ENCODE measurements around the gene ADD2. TPM values are rescaled to one million over a fixed set of nuclear protein-coding genes. Genes with fewer than 3 reads are reported as not detected.
A peak's percentile ranks its signal among the peaks of the same experiment; 100 is the strongest.

ADD2 gene
- total RNA-seq, 1 experiment from 2014 or later, result 13.3 TPM

GRCh38 chr2:70717431-70718038 is 50.5 kb downstream of the ADD2 start:
- H3K9me3 ChIP-seq, result no peaks in the 10 kb centered on the region
- DNase-seq, result no peak
- no peak overlapping the region for H3K4me3 ChIP-seq
- no peaks in the 10 kb centered on the region for H3K27me3 ChIP-seq
- H3K36me3 ChIP-seq, result no peaks in the 10 kb centered on the region

- H3K27me3 ChIP-seq, result no peaks in the 10 kb centered on the region
- no peak for DNase-seq
These were observed 51.0 kb downstream of the ADD2 start for GRCh38 chr2:70716951-70717350.

GRCh38 chr2:70716131-70716743 is 51.8 kb downstream of the ADD2 start:
- Histone ChIP-seq H3K4me3 (no peak overlapping the region), H3K36me3 (no peaks in the 10 kb centered on the region), H3K9me3 (no peaks in the 10 kb centered on the region), H3K27me3 (no peaks in the 10 kb centered on the region)
- DNase-seq, result no peak

More at GRCh38 chr2:70716951-70717350, 51.0 kb downstream of the ADD2 start:
- Histone ChIP-seq H3K36me3 (no peaks in the 10 kb centered on the region), H3K4me3 (no peak overlapping the region), H3K9me3 (no peaks in the 10 kb centered on the region)

- no peaks in the 10 kb centered on the region for H3K36me3 ChIP-seq
- no peaks in the 10 kb centered on the region for H3K9me3 ChIP-seq
- no peak for DNase-seq
- H3K4me3 ChIP-seq, result no peak overlapping the region
- H3K27me3 ChIP-seq, result no peaks in the 10 kb centered on the region
These were observed 52.7 kb downstream of the ADD2 start for GRCh38 chr2:70715071-70715985.

- DNase-seq, result no peak
- H3K9me3 ChIP-seq, result no peaks in the 10 kb centered on the region
These were observed 53.7 kb downstream of the ADD2 start for GRCh38 chr2:70714141-70714905.

GRCh38 chr2:70712916-70713315 is 55.1 kb downstream of the ADD2 start:
- H3K27me3 ChIP-seq, result no peaks in the 10 kb centered on the region
- no peaks in the 10 kb centered on the region for H3K36me3 ChIP-seq
- no peak for DNase-seq
- no peaks in the 10 kb centered on the region for H3K9me3 ChIP-seq
- no peak overlapping the region for H3K4me3 ChIP-seq

More at GRCh38 chr2:70714141-70714905, 53.7 kb downstream of the ADD2 start:
- H3K4me3 ChIP-seq, result no peak overlapping the region
- H3K36me3 ChIP-seq, result no peaks in the 10 kb centered on the region
- no peaks in the 10 kb centered on the region for H3K27me3 ChIP-seq

- Histone ChIP-seq H3K4me3 (no peak overlapping the region), H3K36me3 (no peaks in the 10 kb centered on the region), H3K9me3 (no peaks in the 10 kb centered on the region), H3K27me3 (no peaks in the 10 kb centered on the region)
- no peak for DNase-seq
These were observed 56.8 kb downstream of the ADD2 start for GRCh38 chr2:70711191-70711590.

- Histone ChIP-seq H3K9me3 (no peaks in the 10 kb centered on the region), H3K4me3 (no peak overlapping the region), H3K36me3 (no peaks in the 10 kb centered on the region), H3K27me3 (no peaks in the 10 kb centered on the region)
- peak; percentile 40 for DNase-seq
These were observed 57.8 kb downstream of the ADD2 start for GRCh38 chr2:70710038-70710690.

- Histone ChIP-seq H3K9me3 (no peaks in the 10 kb centered on the region), H3K27me3 (no peaks in the 10 kb centered on the region), H3K4me3 (no peak overlapping the region), H3K36me3 (no peaks in the 10 kb centered on the region)
- peak; percentile 21 for DNase-seq
These were observed 58.5 kb downstream of the ADD2 start for GRCh38 chr2:70709275-70710037.

GRCh38 chr2:70708376-70709199 is 59.4 kb downstream of the ADD2 start:
- Histone ChIP-seq H3K36me3 (no peaks in the 10 kb centered on the region), H3K4me3 (no peak overlapping the region), H3K27me3 (no peaks in the 10 kb centered on the region), H3K9me3 (no peaks in the 10 kb centered on the region)
- peak; percentile 52 for DNase-seq

- DNase-seq, result no peak
- no peaks in the 10 kb centered on the region for H3K36me3 ChIP-seq
- no peaks in the 10 kb centered on the region for H3K9me3 ChIP-seq
- H3K27me3 ChIP-seq, result no peaks in the 10 kb centered on the region
- H3K4me3 ChIP-seq, result no peak overlapping the region
These were observed 60.3 kb downstream of the ADD2 start for GRCh38 chr2:70707706-70708105.

GRCh38 chr2:70706026-70706795 is 61.8 kb downstream of the ADD2 start:
- Histone ChIP-seq H3K4me3 (no peak overlapping the region), H3K27me3 (no peaks in the 10 kb centered on the region), H3K9me3 (no peaks in the 10 kb centered on the region), H3K36me3 (no peaks in the 10 kb centered on the region)
- no peak for DNase-seq

- no peak for DNase-seq
- Histone ChIP-seq H3K27me3 (no peaks in the 10 kb centered on the region), H3K9me3 (no peaks in the 10 kb centered on the region), H3K4me3 (no peak overlapping the region), H3K36me3 (no peaks in the 10 kb centered on the region)
These were observed 62.7 kb downstream of the ADD2 start for GRCh38 chr2:70705160-70705850.
